Heart right ventricle (tissue), 16 donors: ENCODE measurements around the gene HID1. TPM values are rescaled to one million over a fixed set of nuclear protein-coding genes. Genes with fewer than 3 reads are reported as not detected.

ENCODE experiments used
- ATAC-seq, 8 donors: fragments of 200-7000 bp; cut with Tn5 transposase; one replicate each; pipeline ENCODE4 v1.9.1; 2020; ENCODE audit warnings: mild to moderate bottlenecking in 8 of 8, moderate library complexity in 8 of 8, moderate number of reproducible peaks in 1 of 8
- DNase-seq, 2 donors: peaks; one replicate each; pipeline ENCODE4 v3.0.0-alpha.2; 2020
- H3K27ac ChIP-seq, 10 donors: fragments of 200-600 bp; sonication (generic) in 2 of 10; one replicate each; pipeline versions ENCODE4 v1.5.0 to v1.8.0; 2020 to 2022; ENCODE audit warnings: mild to moderate bottlenecking in 3 of 10
- H3K27me3 ChIP-seq, 7 donors: fragments of 200-600 bp; one replicate each; pipeline ENCODE4 v1.8.0; 2021 to 2022; ENCODE audit warnings: mild to moderate bottlenecking in 2 of 7
- H3K36me3 ChIP-seq, 9 donors: fragments of 200-600 bp; sonication (generic) in 1 of 9; one replicate each; pipeline versions ENCODE4 v1.5.0 to v1.8.0; 2020 to 2022; ENCODE audit warnings: mild to moderate bottlenecking in 2 of 9
- H3K4me1 ChIP-seq, 9 donors: fragments of 200-600 bp; sonication (generic) in 1 of 9; one replicate each; pipeline versions ENCODE4 v1.5.0 to v1.8.0; 2020 to 2022; ENCODE audit warnings: mild to moderate bottlenecking in 4 of 9
- H3K4me3 ChIP-seq, 10 donors: fragments of 200-600 bp; sonication (generic) in 2 of 10; one replicate each; pipeline versions ENCODE4 v1.5.0 to v1.8.0; 2020 to 2022; ENCODE audit warnings: mild to moderate bottlenecking in 7 of 10, moderate library complexity in 2 of 10
- H3K9me3 ChIP-seq, 11 donors: fragments of 200-600 bp in 10 of 11; sonication (generic) in 2 of 11; one replicate each; pipeline versions ENCODE4 v1.5.0 to v1.8.0; 2013 to 2022; ENCODE audit warnings: mild to moderate bottlenecking in 2 of 11, control low read depth in 1 of 11, moderate library complexity in 1 of 11
- WGBS, 2 donors: extraction: QIAGEN DNeasy Blood & Tissue Kit; methylation state at CpG; one replicate each; pipeline ENCODE4 v1.1.7; 2013; ENCODE audit warnings: inconsistent platforms in 1 of 2; 5-methylcytosine and 5-hydroxymethylcytosine counted together
- intact Hi-C, 10 donors: fragments of 100-400 bp; cut with DNase I; formaldehyde crosslinking; loops; one replicate each; pipeline versions ENCODE4 v1.11.1 to v1.14.2; 2022
- polyA plus RNA-seq, 2 donors: library from polyadenylated mRNA; stranded (reverse); fragments of 200-250 nt; gene quantifications; one replicate each; pipeline ENCODE4 v1.2.3, GENCODE V29; 2013
- total RNA-seq, 10 donors: library from RNA; stranded (reverse); fragmentation: NEBNext Ultra II Directional in 3 of 10; extraction: Animal tissue kit (Norgen Biotek cat#: 25700) in 3 of 10; gene quantifications; one replicate each; pipeline versions ENCODE4 v1.2.1 to v1.2.4, GENCODE V29; 2021 to 2023
- TF ChIP-seq, protein P1 (sequence below), 9 donors: fragments of 200-600 bp; sonication (generic) in 2 of 9; IDR thresholded peaks; one replicate each; pipeline versions ENCODE4 v1.5.0 to v1.8.0; 2021 to 2022; ENCODE audit warnings: antibody characterized with exemption in 9 of 9, mild to moderate bottlenecking in 5 of 9, moderate library complexity in 1 of 9
- donor health status: Arrhythmogenic right ventricular cardiomyopathy.
- donor health status: ischemic (EF 13 %, LVEDD 7.1; RV severe dilation, severe dysfunction).
- donor health status: healthy with polysubstance abuse.
- donor health status: DM: no; HTN: yes; CAD: no.
- donor health status: DM: no; HTN: no; CAD: no.
- donor health status: ischemic (EF 25% LVEDD 6.9; RV normal size, moderate dysfunction).
- donor health status: ischemic (EF 25% LVEDD 5.7; RV mildly dilated, moderate dysfunction).
- donor health status: healthy.
- donor health status: DM: yes; HTN: yes; CAD: no.
- donor health status: Ischemic cardiomyopathy.
- donor health status: ischemic (EF 35%, LVEDD 5.7; RV mildly dilated, moderate dysfunction).
- donor health status: nonischemic (EF 11% LVEDD 7.7; RV severe dilation, severe dysfunction).
- donor health status: DM: yes; HTN: yes; CAD: no.
- donor health status: PGD.
- donor health status: ischemic (EF 29% LVEDD 5.4; RV normal size, mild dysfunction).
- donor health status: nonischemic (EF 23%, LVEDD 6.1; RV moderate dilation, normal function).

HID1 gene
- total and polyA plus RNA-seq, 12 donors, result 3.9 to 23.8 (median 9.5) TPM

DNA sequence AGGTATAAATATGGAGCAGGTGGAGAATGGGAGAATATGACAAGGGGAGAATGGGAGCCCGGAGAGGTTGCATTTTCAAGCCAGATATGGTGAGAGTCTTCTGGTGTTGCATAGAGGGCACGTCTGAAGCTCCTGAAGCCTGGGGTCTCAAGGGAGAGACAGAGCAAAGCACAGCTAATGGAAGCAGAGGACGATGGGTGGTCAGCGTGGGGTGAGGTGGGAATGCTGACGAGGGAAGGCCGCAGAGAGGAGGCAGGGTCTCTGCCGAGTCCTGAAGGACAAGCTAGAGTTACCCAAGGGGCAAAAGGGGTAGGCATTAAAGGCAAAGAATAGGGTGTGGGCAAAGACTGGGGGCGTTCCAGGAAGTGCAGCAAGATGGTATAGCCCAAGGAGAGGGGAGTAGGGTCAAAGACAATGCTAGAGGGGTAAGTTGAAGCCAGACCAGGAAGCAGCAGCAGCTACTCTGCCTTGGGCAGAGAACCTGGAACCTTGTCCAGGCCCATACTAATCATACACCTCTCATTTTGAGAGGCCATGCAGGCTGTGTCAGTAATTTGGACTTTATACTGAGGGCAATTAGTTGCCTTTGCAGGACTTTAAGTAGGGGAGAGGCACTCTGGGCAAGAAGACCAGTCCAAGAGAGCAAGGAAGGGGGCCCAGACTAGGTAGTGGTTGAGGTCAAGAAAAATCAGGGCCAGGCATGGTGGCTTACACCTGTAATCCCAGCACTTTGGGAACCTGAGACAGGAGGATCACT lies 34.2 kb downstream of the HID1 start:
- TF ChIP-seq, protein P1, sequence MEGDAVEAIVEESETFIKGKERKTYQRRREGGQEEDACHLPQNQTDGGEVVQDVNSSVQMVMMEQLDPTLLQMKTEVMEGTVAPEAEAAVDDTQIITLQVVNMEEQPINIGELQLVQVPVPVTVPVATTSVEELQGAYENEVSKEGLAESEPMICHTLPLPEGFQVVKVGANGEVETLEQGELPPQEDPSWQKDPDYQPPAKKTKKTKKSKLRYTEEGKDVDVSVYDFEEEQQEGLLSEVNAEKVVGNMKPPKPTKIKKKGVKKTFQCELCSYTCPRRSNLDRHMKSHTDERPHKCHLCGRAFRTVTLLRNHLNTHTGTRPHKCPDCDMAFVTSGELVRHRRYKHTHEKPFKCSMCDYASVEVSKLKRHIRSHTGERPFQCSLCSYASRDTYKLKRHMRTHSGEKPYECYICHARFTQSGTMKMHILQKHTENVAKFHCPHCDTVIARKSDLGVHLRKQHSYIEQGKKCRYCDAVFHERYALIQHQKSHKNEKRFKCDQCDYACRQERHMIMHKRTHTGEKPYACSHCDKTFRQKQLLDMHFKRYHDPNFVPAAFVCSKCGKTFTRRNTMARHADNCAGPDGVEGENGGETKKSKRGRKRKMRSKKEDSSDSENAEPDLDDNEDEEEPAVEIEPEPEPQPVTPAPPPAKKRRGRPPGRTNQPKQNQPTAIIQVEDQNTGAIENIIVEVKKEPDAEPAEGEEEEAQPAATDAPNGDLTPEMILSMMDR (IDR thresholded peaks at IDR 0.05), result no peak
- Histone ChIP-seq H3K27me3 (peaks cover 9 to 87% (median 71%) of the 10 kb centered on the region in 7 donors), H3K27ac (no peak overlapping the region), H3K9me3 (no peaks in the 10 kb centered on the region), H3K36me3 (no peaks in the 10 kb centered on the region), H3K4me1 (peaks cover 0 to 11% (median 9%) of the 10 kb centered on the region in 9 donors), H3K4me3 (no peak overlapping the region)
- DNase-seq (no peak), ATAC-seq (no peak)
- 57 to 58% methylated on average over 8 of the region's 8 CpGs for WGBS, 2 donors
- intact Hi-C loops, result no loop called here

DNA sequence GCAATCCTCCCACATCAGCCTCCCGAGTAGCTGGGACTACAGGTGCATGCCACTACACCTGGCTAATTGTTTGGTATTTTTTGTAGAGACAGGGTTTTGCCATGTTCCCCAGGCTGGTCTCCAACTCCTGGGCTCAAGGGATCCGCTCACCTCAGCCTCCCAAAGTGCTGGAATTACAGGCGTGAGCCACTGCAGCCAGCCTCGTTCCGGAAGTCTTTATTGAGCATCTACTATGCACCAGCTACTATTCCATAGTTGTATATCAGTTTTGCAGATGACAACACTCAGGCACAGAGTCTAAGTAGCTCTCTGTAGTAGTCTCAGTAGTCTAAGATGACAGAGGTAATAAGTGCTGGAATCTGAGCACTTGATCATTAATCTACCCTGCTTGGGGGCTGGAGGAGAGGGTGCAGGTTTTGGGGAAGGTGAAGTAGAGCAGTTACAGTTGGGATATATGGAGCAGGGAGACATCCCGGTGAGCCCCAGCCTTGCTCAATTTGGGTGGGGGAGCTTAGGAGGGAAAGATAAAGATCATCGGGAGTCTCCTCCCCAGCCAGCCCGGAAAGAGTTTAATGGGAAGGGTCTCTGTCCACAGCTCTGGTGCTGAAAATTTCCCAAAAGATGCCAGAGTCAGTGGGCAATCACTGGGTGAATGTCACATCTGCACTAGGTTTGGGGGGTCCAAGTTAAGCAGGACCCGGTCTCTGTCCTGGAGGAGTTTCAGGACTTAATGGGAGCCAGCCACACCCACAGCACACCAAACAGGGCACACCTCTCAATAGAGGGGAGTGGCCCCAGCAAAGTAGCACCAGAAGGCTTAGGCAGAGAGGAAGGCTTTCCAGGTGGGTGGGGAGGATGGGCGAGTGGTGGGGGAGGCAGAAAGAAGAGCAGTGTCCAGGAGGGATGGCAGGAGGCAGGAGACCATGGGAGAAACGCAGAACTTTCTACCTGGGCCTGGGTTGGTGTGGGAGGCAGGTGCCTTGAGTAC lies 35.2 kb downstream of the HID1 start:
- intact Hi-C loops, result no loop called here
- H3K9me3 ChIP-seq, result no peaks in the 10 kb centered on the region
- H3K27ac ChIP-seq, result no peak overlapping the region
- peaks cover 9 to 87% (median 71%) of the 10 kb centered on the region in 7 donors for H3K27me3 ChIP-seq
- DNase-seq (no peak), ATAC-seq (no peak)
- no peak overlapping the region for H3K4me3 ChIP-seq
- 50 to 52% methylated on average over 11 of the region's 11 CpGs for WGBS, 2 donors
- H3K36me3 ChIP-seq, result no peaks in the 10 kb centered on the region
- peaks cover 0 to 11% (median 9%) of the 10 kb centered on the region in 9 donors for H3K4me1 ChIP-seq
- TF ChIP-seq, protein P1 (IDR thresholded peaks at IDR 0.05), result no peak

DNA sequence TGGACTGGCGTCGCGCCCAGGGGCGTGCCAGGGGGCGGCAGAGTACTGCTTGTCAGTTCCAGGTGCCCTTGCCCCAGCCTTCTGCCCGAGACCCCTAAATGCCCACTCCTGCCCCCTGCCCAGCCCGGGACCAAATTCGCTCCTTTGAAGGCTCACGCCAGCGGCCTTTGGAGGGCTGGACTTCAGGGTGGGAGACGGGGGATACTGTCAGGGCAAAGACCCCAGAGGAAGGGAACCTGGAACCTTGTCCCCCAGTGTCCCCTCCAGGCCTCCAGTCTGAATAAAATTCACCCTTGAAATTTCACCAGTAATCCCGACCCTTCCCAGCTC lies 36.1 kb downstream of the HID1 start:
- intact Hi-C loops, result no loop called here
- DNase-seq (no peak), ATAC-seq (no peak)
- TF ChIP-seq, protein P1 (IDR thresholded peaks at IDR 0.05), result no peak
- Histone ChIP-seq H3K4me3 (no peak overlapping the region), H3K4me1 (peaks cover 0 to 11% (median 9%) of the 10 kb centered on the region in 9 donors), H3K9me3 (no peaks in the 10 kb centered on the region), H3K36me3 (no peaks in the 10 kb centered on the region), H3K27ac (no peak overlapping the region), H3K27me3 (peaks cover 9 to 87% (median 71%) of the 10 kb centered on the region in 7 donors)
- WGBS, 2 donors, result 13 to 18% methylated on average over 12 of the region's 12 CpGs
